ENCODE results near the gene TMEM271.
"Not testable (repeated sequence)": the region's sequence is repeated elsewhere in the genome, so short reads cannot be mapped to it uniquely, and the experiment has no call there.

Gene TMEM271

DNA sequence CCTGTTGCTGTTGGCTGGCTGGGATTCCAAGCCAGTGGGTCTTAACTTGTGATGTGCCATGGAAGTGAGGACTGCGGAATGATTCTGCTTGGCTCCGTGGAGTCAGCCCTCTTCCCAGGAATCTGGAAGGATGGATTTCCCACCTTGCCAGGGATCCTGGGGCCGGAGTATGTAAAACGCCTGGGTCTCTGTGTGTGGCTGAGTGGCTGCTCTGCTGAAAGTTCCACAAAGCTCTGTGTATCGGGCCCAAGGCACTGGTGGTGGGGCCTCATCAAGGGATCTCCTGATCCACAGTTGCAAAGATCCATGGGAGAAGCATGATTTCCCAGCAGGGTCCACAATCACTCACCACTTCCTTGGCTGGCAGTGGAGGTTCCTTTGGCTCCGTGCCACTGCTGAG, 24.1 kb upstream of the TMEM271 start:
- TF ChIP-seq, protein P1, sequence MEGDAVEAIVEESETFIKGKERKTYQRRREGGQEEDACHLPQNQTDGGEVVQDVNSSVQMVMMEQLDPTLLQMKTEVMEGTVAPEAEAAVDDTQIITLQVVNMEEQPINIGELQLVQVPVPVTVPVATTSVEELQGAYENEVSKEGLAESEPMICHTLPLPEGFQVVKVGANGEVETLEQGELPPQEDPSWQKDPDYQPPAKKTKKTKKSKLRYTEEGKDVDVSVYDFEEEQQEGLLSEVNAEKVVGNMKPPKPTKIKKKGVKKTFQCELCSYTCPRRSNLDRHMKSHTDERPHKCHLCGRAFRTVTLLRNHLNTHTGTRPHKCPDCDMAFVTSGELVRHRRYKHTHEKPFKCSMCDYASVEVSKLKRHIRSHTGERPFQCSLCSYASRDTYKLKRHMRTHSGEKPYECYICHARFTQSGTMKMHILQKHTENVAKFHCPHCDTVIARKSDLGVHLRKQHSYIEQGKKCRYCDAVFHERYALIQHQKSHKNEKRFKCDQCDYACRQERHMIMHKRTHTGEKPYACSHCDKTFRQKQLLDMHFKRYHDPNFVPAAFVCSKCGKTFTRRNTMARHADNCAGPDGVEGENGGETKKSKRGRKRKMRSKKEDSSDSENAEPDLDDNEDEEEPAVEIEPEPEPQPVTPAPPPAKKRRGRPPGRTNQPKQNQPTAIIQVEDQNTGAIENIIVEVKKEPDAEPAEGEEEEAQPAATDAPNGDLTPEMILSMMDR (IDR thresholded peaks at IDR 0.05; ENCODE audit: insufficient read depth, low read length): no peak
- no peak for TF ChIP-seq SPI1 (IDR thresholded peaks at IDR 0.05; ENCODE audit: borderline replicate concordance, low read depth)
- H3K27ac ChIP-seq (replicated peaks): no peak overlapping the region
- no peak for DNase-seq (ENCODE audit: low read depth in 1 of 2, low spot score in 1 of 2)
- no peak overlapping the region for H3K4me3 ChIP-seq (replicated peaks; ENCODE audit: insufficient read depth, low read length)
- no peaks in the 10 kb centered on the region for H3K27me3 ChIP-seq (ENCODE audit: insufficient read depth, poor library complexity, severe bottlenecking)

DNA sequence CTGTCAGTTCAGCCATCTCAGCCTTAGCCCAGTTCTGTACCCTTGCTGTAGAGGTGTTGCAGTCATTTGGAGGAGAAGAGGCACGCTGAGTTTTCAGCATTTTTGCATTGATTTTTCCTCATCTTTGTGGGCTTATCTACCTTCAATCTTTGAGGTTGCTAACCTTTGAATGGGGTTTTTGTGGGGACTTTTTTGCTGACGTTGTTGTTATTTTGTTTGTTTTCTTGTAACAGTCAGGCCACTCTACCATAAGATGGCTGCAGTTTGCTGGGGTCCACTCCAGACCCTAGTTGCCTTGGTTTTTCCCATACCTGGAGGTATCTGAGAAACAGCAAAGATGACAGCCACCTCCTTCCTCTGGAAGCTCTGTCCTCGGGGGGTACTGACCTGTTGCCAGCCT, 22.8 kb upstream of the TMEM271 start:
- no peak overlapping the region for H3K4me3 ChIP-seq (replicated peaks; ENCODE audit: insufficient read depth, low read length)
- H3K27me3 ChIP-seq (ENCODE audit: insufficient read depth, poor library complexity, severe bottlenecking): no peaks in the 10 kb centered on the region
- no peak overlapping the region for H3K27ac ChIP-seq (replicated peaks)
- TF ChIP-seq POLR2AphosphoS5 (IDR thresholded peaks at IDR 0.05; ENCODE audit: low read depth): no peak
- no peak for TF ChIP-seq GABPA (IDR thresholded peaks at IDR 0.05; ENCODE audit: low read depth)
- TF ChIP-seq SPI1 (IDR thresholded peaks at IDR 0.05; ENCODE audit: borderline replicate concordance, low read depth): no peak
- TF ChIP-seq, protein P2, sequence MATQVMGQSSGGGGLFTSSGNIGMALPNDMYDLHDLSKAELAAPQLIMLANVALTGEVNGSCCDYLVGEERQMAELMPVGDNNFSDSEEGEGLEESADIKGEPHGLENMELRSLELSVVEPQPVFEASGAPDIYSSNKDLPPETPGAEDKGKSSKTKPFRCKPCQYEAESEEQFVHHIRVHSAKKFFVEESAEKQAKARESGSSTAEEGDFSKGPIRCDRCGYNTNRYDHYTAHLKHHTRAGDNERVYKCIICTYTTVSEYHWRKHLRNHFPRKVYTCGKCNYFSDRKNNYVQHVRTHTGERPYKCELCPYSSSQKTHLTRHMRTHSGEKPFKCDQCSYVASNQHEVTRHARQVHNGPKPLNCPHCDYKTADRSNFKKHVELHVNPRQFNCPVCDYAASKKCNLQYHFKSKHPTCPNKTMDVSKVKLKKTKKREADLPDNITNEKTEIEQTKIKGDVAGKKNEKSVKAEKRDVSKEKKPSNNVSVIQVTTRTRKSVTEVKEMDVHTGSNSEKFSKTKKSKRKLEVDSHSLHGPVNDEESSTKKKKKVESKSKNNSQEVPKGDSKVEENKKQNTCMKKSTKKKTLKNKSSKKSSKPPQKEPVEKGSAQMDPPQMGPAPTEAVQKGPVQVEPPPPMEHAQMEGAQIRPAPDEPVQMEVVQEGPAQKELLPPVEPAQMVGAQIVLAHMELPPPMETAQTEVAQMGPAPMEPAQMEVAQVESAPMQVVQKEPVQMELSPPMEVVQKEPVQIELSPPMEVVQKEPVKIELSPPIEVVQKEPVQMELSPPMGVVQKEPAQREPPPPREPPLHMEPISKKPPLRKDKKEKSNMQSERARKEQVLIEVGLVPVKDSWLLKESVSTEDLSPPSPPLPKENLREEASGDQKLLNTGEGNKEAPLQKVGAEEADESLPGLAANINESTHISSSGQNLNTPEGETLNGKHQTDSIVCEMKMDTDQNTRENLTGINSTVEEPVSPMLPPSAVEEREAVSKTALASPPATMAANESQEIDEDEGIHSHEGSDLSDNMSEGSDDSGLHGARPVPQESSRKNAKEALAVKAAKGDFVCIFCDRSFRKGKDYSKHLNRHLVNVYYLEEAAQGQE (IDR thresholded peaks at IDR 0.05; ENCODE audit: insufficient replicate concordance, low read depth): no peak
- TF ChIP-seq, protein P1 (IDR thresholded peaks at IDR 0.05; ENCODE audit: insufficient read depth, low read length): no peak
- no peak for DNase-seq (ENCODE audit: low read depth in 1 of 2, low spot score in 1 of 2)

DNA sequence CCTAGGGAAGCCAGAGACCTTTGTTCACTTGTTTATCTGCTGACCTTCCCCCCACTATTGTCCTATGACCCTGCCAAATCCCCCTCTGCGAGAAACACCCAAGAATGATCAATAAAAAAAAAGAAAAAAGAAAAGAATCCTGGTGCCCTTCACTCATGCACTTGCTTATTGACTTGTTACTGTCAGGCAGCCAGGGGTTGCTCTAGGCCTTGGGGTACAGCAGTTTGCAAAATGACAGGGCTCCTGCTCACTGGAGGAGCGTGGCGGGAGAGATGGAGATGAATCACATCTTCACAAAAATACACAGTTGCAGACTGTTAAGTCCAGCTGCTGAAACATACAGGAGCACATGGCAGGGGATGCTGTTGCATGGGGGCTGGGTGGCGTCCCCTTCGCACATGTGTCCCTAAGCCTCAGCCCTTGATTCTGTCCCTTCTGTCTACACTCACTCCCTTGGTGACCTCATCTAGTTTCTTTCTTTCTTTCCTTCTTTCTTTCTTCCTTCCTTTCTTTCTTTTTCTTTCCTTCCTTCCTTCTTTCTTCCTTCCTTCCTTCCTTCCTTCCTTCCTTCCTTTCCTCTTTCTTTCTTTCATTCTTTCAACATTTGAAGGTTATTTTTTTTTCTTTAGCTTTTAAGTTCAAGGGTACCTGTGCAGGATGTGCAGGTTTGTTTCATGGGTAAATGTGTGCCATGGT, 16.9 kb upstream of the TMEM271 start:
- Histone ChIP-seq H3K4me3 (replicated peaks; ENCODE audit: insufficient read depth, low read length) (no peak overlapping the region), H3K27me3 (ENCODE audit: insufficient read depth, poor library complexity, severe bottlenecking) (no peaks in the 10 kb centered on the region), H3K27ac (replicated peaks) (no peak overlapping the region)
- no peak for TF ChIP-seq POLR2AphosphoS5 (IDR thresholded peaks at IDR 0.05; ENCODE audit: low read depth)
- TF ChIP-seq, protein P1 (IDR thresholded peaks at IDR 0.05; ENCODE audit: insufficient read depth, low read length): no peak
- no peak for TF ChIP-seq GABPA (IDR thresholded peaks at IDR 0.05; ENCODE audit: low read depth)
- TF ChIP-seq SPI1 (IDR thresholded peaks at IDR 0.05; ENCODE audit: borderline replicate concordance, low read depth): no peak
- TF ChIP-seq, protein P2 (IDR thresholded peaks at IDR 0.05; ENCODE audit: insufficient replicate concordance, low read depth): no peak
- no peak for DNase-seq (ENCODE audit: low read depth in 1 of 2, low spot score in 1 of 2)

DNA sequence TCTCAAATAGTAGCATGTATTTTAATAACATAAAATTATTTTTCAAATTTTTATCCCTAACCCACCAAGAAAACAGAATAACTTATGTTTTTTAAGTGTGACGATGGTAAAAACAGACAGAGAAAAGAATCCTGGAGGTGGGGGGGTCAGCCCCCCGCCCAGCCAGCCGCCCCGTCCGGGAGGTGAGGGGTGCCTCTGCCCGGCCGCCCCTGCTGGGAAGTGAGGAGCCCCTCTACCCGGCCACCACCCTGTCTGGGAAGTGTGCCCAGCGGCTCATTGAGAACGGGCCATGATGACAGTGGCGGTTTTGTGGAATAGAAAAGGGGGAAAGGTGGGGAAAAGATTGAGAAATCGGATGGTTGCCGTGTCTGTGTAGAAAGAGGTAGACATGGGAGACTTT, 16.1 kb upstream of the TMEM271 start:
- not testable (repeated sequence) for H3K27ac ChIP-seq (replicated peaks); DNase-seq (ENCODE audit: low read depth in 1 of 2, low spot score in 1 of 2); H3K4me3 ChIP-seq (replicated peaks; ENCODE audit: insufficient read depth, low read length); H3K27me3 ChIP-seq (ENCODE audit: insufficient read depth, poor library complexity, severe bottlenecking)

All from HL-60 (cell line).